ENCODE results near the gene CCDC83. TPM values are rescaled to one million over a fixed set of nuclear protein-coding genes. Genes with fewer than 3 reads are reported as not detected.
A peak's percentile ranks its signal among the peaks of the same experiment; 100 is the strongest.

CCDC83 gene
- total and polyA plus RNA-seq, 11 donors, result not detected

- Histone ChIP-seq H3K4me1 (peaks cover 0 to 14% (median 0%) of the 10 kb centered on the region in 12 donors), H3K27me3 (no peaks in the 10 kb centered on the region), H3K9me3 (no peaks in the 10 kb centered on the region), H3K4me3 (no peak overlapping the region), H3K36me3 (no peaks in the 10 kb centered on the region), H3K27ac (peak overlapping the region in 1 of 12 donors; percentile 51)
- ATAC-seq (no peak), DNase-seq (no peak)
- no peak for TF ChIP-seq POLR2A (IDR thresholded peaks at IDR 0.05)
- WGBS, 4 donors, result 43 to 50% (median 47%) methylated on average over 2 of the region's 2 CpGs
- intact Hi-C loops (cut with DNase I), result loop anchor here (2.0 to 10.0 kb wide), 7 partner anchors 131 to 233 kb away; no protein-coding TSS in a partner anchor
Measured at GRCh38 chr11:85827748-85828639, 27.2 kb upstream of the CCDC83 start.

GRCh38 chr11:85828640-85828978 lies 26.6 kb upstream of the CCDC83 start:
- whole genome bisulfite sequencing, 4 donors, result 88 to 95% (median 89%) methylated on average over 1 of the region's 1 CpG
- ATAC-seq, result no peak
- H3K27ac ChIP-seq, result no peak overlapping the region
- TF ChIP-seq POLR2A (IDR thresholded peaks at IDR 0.05) (no peak), CTCF (IDR thresholded peaks at IDR 0.05) (no peak)
- no peaks in the 10 kb centered on the region for H3K27me3 ChIP-seq
- H3K9me3 ChIP-seq, result no peaks in the 10 kb centered on the region
- H3K36me3 ChIP-seq, result no peaks in the 10 kb centered on the region
- no peak for DNase-seq
- intact Hi-C loops (cut with DNase I), result loop anchor here in 9 of 10 donors (5.0 to 10.0 kb wide), 5 partner anchors 131 to 234 kb away; no protein-coding TSS in a partner anchor
- peaks cover 0 to 14% (median 0%) of the 10 kb centered on the region in 12 donors for H3K4me1 ChIP-seq
- H3K4me3 ChIP-seq, result no peak overlapping the region

GRCh38 chr11:85829172-85829571 lies 26.0 kb upstream of the CCDC83 start:
- intact Hi-C loops (cut with DNase I), result loop anchor here in 9 of 10 donors (5.0 to 10.0 kb wide), 5 partner anchors 132 to 234 kb away; no protein-coding TSS in a partner anchor
- peaks cover 0 to 14% (median 0%) of the 10 kb centered on the region in 12 donors for H3K4me1 ChIP-seq
- H3K36me3 ChIP-seq, result no peaks in the 10 kb centered on the region
- DNase-seq (no peak), ATAC-seq (no peak)
- no peaks in the 10 kb centered on the region for H3K9me3 ChIP-seq
- H3K4me3 ChIP-seq, result no peak overlapping the region
- no peak overlapping the region for H3K27ac ChIP-seq
- TF ChIP-seq POLR2A (IDR thresholded peaks at IDR 0.05) (no peak), CTCF (IDR thresholded peaks at IDR 0.05) (no peak)
- H3K27me3 ChIP-seq, result no peaks in the 10 kb centered on the region
- 88 to 100% (median 98%) methylated on average over 2 of the region's 2 CpGs for WGBS, 4 donors

- peaks cover 0 to 12% (median 0%) of the 10 kb centered on the region in 12 donors for H3K4me1 ChIP-seq
- no peak for ATAC-seq
Measured at GRCh38 chr11:85831050-85831449, 24.1 kb upstream of the CCDC83 start.

More at GRCh38 chr11:85831050-85831449, 24.1 kb upstream of the CCDC83 start:
- Histone ChIP-seq H3K4me3 (no peak overlapping the region), H3K27ac (no peak overlapping the region), H3K9me3 (peaks cover 0 to 14% (median 0%) of the 10 kb centered on the region in 12 donors), H3K36me3 (no peaks in the 10 kb centered on the region), H3K27me3 (no peaks in the 10 kb centered on the region)
- intact Hi-C loops (cut with DNase I), result no loop called here
- no peak for TF ChIP-seq CTCF (IDR thresholded peaks at IDR 0.05)
- TF ChIP-seq POLR2A (IDR thresholded peaks at IDR 0.05), result no peak
- no peak for DNase-seq

Data from heart left ventricle (tissue), 16 donors.